ENCODE results near the gene PATE2. TPM values are rescaled to one million over a fixed set of nuclear protein-coding genes. Genes with fewer than 3 reads are reported as not detected.

PATE2 gene
- not detected for total RNA-seq

DNA sequence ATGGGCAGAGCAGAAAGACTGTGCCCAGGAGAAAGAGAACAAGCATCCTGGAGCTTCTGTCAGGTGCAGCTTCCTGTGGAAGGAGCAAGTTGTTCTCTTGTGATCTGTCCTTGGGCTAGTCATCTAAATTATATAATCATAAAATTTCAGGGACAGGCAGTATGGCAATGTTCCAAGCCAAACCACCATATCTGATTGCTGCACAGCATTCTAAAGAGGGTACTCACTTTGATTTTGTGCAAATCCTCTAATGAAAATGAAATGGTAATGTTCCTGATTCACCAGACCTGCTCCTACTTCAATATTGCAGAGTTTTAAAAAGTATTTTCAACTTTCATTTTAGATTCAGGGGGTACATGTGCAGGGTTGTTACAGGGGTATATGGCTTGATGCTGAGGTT, at the start of gene PATE2:
Gene PATE2, minus strand, starts transcription at position 101 of the 400 bp plus-strand sequence. Its CDS starts 55 bp downstream, at position 46.
- Mint-ChIP-seq H3K27ac (no peak within 1 kb of the TSS), H3K36me3 (no peaks in the 10 kb centered on the region), H3K27me3 (peaks cover 19% of the 10 kb centered on the region), H3K4me1 (ENCODE audit: low read depth) (no peaks in the 10 kb centered on the region), H3K4me3 (no peak within 1 kb of the TSS), H3K9me3 (peaks cover 2% of the 10 kb centered on the region)
- no peak for DNase-seq
- intact Hi-C loops (cut with micrococcal nuclease) = no loop called here
- POLR2A ChIA-PET = no interaction called here
- CTCF ChIA-PET = no interaction called here

DNA sequence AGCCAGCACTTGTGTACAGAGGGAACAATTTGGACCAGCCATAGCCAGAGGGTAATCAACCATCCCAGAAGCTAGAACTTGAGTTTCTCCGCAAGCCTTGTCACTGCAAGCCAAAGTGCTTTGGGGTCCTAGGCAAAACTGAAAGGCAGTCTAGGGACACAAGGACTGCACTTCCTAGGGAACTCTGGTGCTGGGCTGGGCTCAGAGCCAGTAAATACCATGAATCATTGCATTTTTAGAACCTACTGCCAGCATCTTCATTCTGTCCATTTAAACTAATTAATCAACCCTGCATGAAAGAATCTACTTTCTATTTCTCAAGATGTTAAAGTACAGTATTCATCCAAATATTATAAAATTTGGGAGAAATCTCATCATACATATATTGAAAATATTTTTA, 29.3 kb upstream of the PATE2 start:
- H3K27me3 Mint-ChIP-seq = peaks cover 3% of the 10 kb centered on the region
- POLR2A ChIA-PET = no interaction called here
- DNase-seq = no peak
- H3K4me3 Mint-ChIP-seq = no peak overlapping the region
- H3K36me3 Mint-ChIP-seq = no peaks in the 10 kb centered on the region
- intact Hi-C loops (cut with micrococcal nuclease) = no loop called here
- H3K9me3 Mint-ChIP-seq = peaks cover 11% of the 10 kb centered on the region
- CTCF ChIA-PET = no interaction called here
- H3K27ac Mint-ChIP-seq = no peak overlapping the region
- H3K4me1 Mint-ChIP-seq (ENCODE audit: low read depth) = no peaks in the 10 kb centered on the region

- Mint-ChIP-seq H3K4me1 (ENCODE audit: low read depth) (no peaks in the 10 kb centered on the region), H3K27me3 (peaks cover 13% of the 10 kb centered on the region), H3K36me3 (peaks cover 3% of the 10 kb centered on the region), H3K27ac (no peak overlapping the region), H3K4me3 (no peak overlapping the region), H3K9me3 (peaks cover 39% of the 10 kb centered on the region)
- ChIA-PET CTCF (no interaction called here), POLR2A (no interaction called here)
- no peak for DNase-seq
- intact Hi-C loops (cut with micrococcal nuclease) = no loop called here
Measured at GRCh38 chr11:125802387-125802786, 23.8 kb upstream of the PATE2 start.

DNA sequence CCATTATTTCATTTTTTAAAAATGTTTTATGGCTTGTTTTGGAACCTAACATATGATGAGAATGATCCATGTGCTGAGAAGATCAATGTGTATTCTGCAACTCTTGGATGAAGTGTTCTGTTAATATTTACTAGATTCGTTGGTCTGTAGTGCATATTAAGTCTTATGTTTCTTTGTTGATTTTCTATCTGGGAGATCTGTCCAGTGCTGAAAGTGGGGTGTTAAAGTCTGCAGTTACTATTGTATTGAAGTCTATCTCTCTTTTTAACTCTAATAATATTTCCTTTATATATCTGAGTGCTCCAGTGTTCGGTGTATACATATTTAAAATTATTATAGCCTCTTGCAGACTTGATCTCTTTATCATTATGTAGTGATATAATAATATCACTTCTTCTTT, 21.2 kb upstream of the PATE2 start:
- no peak overlapping the region for H3K27ac Mint-ChIP-seq
- intact Hi-C loops (cut with micrococcal nuclease) = no loop called here
- ChIA-PET CTCF (no interaction called here), POLR2A (no interaction called here)
- H3K9me3 Mint-ChIP-seq = peaks cover 52% of the 10 kb centered on the region
- DNase-seq = no peak
- no peak overlapping the region for H3K4me3 Mint-ChIP-seq
- H3K4me1 Mint-ChIP-seq (ENCODE audit: low read depth) = no peaks in the 10 kb centered on the region
- H3K27me3 Mint-ChIP-seq = peaks cover 10% of the 10 kb centered on the region
- H3K36me3 Mint-ChIP-seq = peaks cover 3% of the 10 kb centered on the region

DNA sequence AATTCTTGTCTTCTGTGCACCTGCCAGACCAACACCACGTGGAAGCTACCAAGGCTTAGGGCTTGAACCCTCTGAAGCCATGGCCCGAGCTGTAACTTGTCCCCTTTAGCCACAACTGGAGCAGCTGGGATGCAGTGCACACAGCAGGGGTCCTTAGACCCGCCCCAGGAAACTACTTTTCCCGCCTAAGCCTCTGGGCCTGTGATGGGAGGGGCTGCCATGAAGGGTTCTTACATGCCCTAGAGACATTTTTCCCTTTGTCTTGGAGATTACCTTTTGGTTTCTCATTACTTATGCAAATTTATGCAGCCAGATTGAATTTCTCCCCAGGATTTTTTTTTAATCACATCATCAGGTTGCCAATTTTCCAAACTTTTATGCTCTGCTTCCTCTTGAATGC, 19.0 kb upstream of the PATE2 start:
- no peak overlapping the region for H3K27ac Mint-ChIP-seq

DNA sequence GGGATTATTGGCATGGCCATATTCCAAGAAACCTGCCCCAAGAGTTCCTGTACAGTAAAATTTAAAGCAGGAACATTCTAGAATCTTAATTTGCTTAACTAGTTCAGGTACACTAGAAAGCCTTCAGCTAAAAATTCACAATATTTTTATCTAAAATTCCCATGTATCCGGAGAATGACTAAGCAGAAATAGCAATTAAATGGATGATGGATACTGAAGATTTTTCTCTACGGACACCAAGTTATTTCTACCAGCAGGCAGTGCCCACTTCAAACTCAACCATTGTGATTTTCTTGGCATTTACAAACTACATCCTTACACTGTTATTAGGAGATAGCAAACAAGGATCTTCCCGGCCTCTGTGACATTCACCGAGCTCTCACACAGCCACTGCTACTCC, 12.2 kb upstream of the PATE2 start:
- H3K4me3 Mint-ChIP-seq = no peak overlapping the region
- no peak for DNase-seq
- H3K27me3 Mint-ChIP-seq = peaks cover 2% of the 10 kb centered on the region
- CTCF ChIA-PET = no interaction called here
- peaks cover 25% of the 10 kb centered on the region for H3K9me3 Mint-ChIP-seq
- intact Hi-C loops (cut with micrococcal nuclease) = no loop called here
- H3K4me1 Mint-ChIP-seq (ENCODE audit: low read depth) = no peaks in the 10 kb centered on the region
- no peak overlapping the region for H3K27ac Mint-ChIP-seq
- POLR2A ChIA-PET = no interaction called here
- no peaks in the 10 kb centered on the region for H3K36me3 Mint-ChIP-seq

More for the DNA sequence above, 19.0 kb upstream of the PATE2 start:
- CTCF ChIA-PET = no interaction called here
- no peak for DNase-seq
- Mint-ChIP-seq H3K4me3 (no peak overlapping the region), H3K36me3 (peaks cover 1% of the 10 kb centered on the region), H3K4me1 (ENCODE audit: low read depth) (no peaks in the 10 kb centered on the region), H3K27me3 (peaks cover 10% of the 10 kb centered on the region), H3K9me3 (peaks cover 53% of the 10 kb centered on the region)
- intact Hi-C loops (cut with micrococcal nuclease) = no loop called here
- POLR2A ChIA-PET = no interaction called here

DNA sequence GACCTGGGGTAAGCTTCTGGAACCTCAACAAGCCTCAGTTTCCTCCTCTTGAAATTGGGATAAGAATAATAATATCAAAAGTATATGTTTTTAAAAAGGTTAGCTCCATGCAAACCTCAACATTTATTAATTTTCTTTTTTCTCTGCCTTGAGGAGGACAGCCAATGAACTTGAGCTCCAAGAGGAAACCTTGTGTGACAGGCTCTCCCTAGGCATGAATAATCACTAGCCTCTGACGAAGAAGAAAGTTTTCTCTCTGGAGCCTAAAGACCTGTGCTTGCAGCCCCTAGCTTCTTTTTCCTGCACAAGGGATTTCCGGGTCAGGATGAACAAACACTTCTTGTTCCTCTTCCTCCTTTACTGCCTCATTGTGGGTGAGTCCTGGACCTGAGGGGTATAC, 9.2 kb upstream of the PATE2 start, which contains the start of gene PATE3:
Gene PATE3, plus strand, starts transcription at position 301 of the 400 bp plus-strand sequence. Its CDS starts 25 bp downstream, at position 326.
- no peak for DNase-seq
- intact Hi-C loops (cut with micrococcal nuclease) = no loop called here
- ChIA-PET CTCF (no interaction called here), POLR2A (no interaction called here)
- peaks cover 5% of the 10 kb centered on the region for H3K9me3 Mint-ChIP-seq
- no peaks in the 10 kb centered on the region for H3K36me3 Mint-ChIP-seq
- peaks cover 3% of the 10 kb centered on the region for H3K27me3 Mint-ChIP-seq
- no peaks in the 10 kb centered on the region for H3K4me1 Mint-ChIP-seq (ENCODE audit: low read depth)
- H3K4me3 Mint-ChIP-seq = no peak within 1 kb of the TSS
- no peak within 1 kb of the TSS for H3K27ac Mint-ChIP-seq

- peaks cover 2% of the 10 kb centered on the region for H3K9me3 Mint-ChIP-seq
- peaks cover 6% of the 10 kb centered on the region for H3K27me3 Mint-ChIP-seq
- no peak for DNase-seq
- CTCF ChIA-PET = no interaction called here
- no peaks in the 10 kb centered on the region for H3K36me3 Mint-ChIP-seq
- H3K4me1 Mint-ChIP-seq (ENCODE audit: low read depth) = no peaks in the 10 kb centered on the region
- no peak overlapping the region for H3K27ac Mint-ChIP-seq
- intact Hi-C loops (cut with micrococcal nuclease) = no loop called here
- POLR2A ChIA-PET = no interaction called here
- no peak overlapping the region for H3K4me3 Mint-ChIP-seq
Measured at GRCh38 chr11:125784678-125785077, 6.0 kb upstream of the PATE2 start.

GRCh38 chr11:125777309-125777708, 1.3 kb downstream of the PATE2 start:
- Mint-ChIP-seq H3K36me3 (no peaks in the 10 kb centered on the region), H3K27ac (no peak overlapping the region), H3K27me3 (peaks cover 18% of the 10 kb centered on the region), H3K4me3 (no peak overlapping the region), H3K4me1 (ENCODE audit: low read depth) (no peaks in the 10 kb centered on the region), H3K9me3 (no peaks in the 10 kb centered on the region)
- intact Hi-C loops (cut with micrococcal nuclease) = no loop called here
- ChIA-PET POLR2A (no interaction called here), CTCF (no interaction called here)
- no peak for DNase-seq

GRCh38 chr11:125773516-125773915, 5.1 kb downstream of the PATE2 start:
- Mint-ChIP-seq H3K27ac (no peak overlapping the region), H3K27me3 (peaks cover 10% of the 10 kb centered on the region), H3K4me1 (ENCODE audit: low read depth) (no peaks in the 10 kb centered on the region), H3K9me3 (no peaks in the 10 kb centered on the region), H3K4me3 (no peak overlapping the region), H3K36me3 (no peaks in the 10 kb centered on the region)
- DNase-seq = no peak
- ChIA-PET POLR2A (no interaction called here), CTCF (no interaction called here)
- intact Hi-C loops (cut with micrococcal nuclease) = no loop called here

DNA sequence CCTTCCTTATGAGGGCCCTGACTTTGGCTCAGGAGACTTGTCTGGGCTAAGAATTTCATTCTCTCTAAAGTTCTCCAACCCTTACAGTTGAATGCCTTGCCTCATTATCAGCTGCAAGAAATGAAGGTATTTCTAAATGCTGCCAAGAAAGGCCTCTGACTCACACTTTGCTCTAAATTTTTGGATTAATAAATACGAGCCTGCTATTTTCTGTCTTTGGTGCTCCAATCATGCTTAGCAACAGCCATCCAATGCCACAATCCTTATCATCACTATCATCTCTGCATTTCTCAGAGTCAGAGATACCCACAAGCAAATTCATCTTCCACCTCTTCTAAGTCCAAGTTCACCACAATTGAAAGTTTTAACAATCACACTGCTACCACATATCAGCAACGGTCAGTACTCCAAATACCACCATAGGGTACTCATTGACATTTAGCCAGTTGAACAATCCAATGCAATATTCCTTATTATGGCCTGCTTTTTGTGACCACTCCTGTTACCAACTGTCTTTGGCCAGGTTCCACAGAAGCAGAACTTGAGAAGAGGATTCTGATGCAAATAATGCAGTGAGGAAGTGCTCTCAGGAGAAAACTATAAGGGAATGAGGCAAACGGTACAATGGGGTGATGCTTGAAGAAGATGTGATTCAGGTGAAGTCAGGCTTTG, 5.7 kb downstream of the PATE2 start:
- Mint-ChIP-seq H3K36me3 (no peaks in the 10 kb centered on the region), H3K27me3 (peaks cover 11% of the 10 kb centered on the region), H3K4me3 (no peak overlapping the region), H3K27ac (no peak overlapping the region), H3K9me3 (no peaks in the 10 kb centered on the region), H3K4me1 (ENCODE audit: low read depth) (no peaks in the 10 kb centered on the region)
- POLR2A ChIA-PET = no interaction called here
- CTCF ChIA-PET = no interaction called here
- intact Hi-C loops (cut with micrococcal nuclease) = no loop called here
- DNase-seq = no peak

DNA sequence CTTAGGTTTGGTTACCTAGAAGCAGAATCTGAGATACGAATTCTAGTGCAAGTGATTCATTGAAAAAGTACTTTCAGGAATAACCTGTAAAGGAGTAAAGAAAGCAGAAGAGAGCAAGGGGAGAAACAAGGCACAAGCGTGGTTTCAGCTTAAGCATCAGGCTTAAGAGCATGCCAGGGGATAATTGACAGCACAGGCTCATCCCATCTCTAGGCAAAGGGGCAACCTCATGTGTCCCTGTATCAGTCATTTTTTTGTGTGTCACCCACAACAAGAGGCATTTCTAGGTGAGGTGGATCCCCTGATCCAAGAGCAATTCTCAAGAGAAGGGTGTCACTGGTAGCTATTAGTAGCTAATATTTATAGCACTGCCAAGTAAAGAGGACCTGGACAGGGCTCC, 8.0 kb downstream of the PATE2 start:
- no peaks in the 10 kb centered on the region for H3K4me1 Mint-ChIP-seq (ENCODE audit: low read depth)
- CTCF ChIA-PET = no interaction called here

DNA sequence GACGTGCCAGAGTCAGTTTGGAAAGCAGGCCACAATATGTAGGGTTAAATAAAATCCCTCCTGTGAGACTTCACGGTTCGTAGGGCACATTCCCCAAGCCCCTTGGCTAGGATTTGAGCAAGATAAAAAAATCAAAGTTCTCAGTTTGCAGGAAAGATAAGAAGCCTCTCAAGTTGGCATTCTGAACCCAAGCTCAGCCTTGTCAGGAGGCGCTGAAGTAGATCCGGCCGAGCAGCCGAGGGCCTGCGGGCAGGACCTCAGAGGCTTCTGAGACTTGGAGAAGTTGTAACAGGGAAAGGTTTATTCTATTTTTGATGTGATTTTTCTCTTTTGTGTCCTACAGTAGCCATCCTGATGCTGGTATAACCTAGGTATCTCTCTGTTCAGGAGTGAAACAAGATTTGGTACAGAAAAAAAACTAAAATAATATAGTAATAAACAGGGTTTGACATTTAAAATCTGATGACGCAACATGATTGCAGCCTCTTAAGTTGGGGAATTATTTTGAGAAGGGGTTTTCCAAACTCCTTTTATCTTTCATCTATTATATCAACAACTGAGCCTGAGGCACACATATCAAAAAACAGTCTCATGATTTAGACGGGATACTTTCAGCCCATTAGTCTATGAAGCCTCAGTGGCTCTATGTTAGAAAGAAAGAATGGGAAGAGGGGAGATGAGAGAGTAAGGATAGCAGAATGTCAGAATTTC, 10.1 kb downstream of the PATE2 start:
- Mint-ChIP-seq H3K27me3 (peaks cover 7% of the 10 kb centered on the region), H3K27ac (no peak overlapping the region), H3K36me3 (no peaks in the 10 kb centered on the region), H3K4me3 (no peak overlapping the region), H3K9me3 (no peaks in the 10 kb centered on the region), H3K4me1 (ENCODE audit: low read depth) (no peaks in the 10 kb centered on the region)
- intact Hi-C loops (cut with micrococcal nuclease) = no loop called here
- CTCF ChIA-PET = no interaction called here
- POLR2A ChIA-PET = no interaction called here
- no peak for DNase-seq

More for the DNA sequence above, 8.0 kb downstream of the PATE2 start:
- Mint-ChIP-seq H3K9me3 (no peaks in the 10 kb centered on the region), H3K36me3 (no peaks in the 10 kb centered on the region), H3K27ac (no peak overlapping the region), H3K27me3 (peaks cover 7% of the 10 kb centered on the region), H3K4me3 (no peak overlapping the region)
- POLR2A ChIA-PET = no interaction called here
- intact Hi-C loops (cut with micrococcal nuclease) = no loop called here
- no peak for DNase-seq

All from activated CD4-positive, alpha-beta memory T cell treated with anti-CD3 and anti-CD28 coated beads for 36 hours (primary cell).